A673 (cell line): ENCODE measurements around the gene ZBTB20. TPM values are rescaled to one million over a fixed set of nuclear protein-coding genes. Genes with fewer than 3 reads are reported as not detected.

ENCODE experiments used
- BruUV-seq: library from RNA; stranded (reverse); fragments of 400-500 nt; replicated peaks from 2 replicates; lab custom pipeline; 2021; lab: Mats Ljungman, UMichigan
- CTCF ChIA-PET: fragments of 300-600 bp; sonication (Branson Sonifier 250); formaldehyde crosslinking; loops from one replicate; lab custom pipeline; 2022; ENCODE audit warnings: antibody characterized with exemption; lab: Charles Lee
- POLR2A ChIA-PET: fragments of 300-600 bp; sonication (Branson Sonifier 250); formaldehyde crosslinking; loops from one replicate; lab custom pipeline; 2022; ENCODE audit warnings: antibody characterized with exemption; ENCODE audit not compliant: low non-redundant PET; lab: Charles Lee
- DNase-seq: peaks from one replicate; pipeline ENCODE4 v3.0.0-alpha.2; 2015; ENCODE audit warnings: low spot score
- H3K27ac ChIP-seq: fragments of 200-600 bp; sonication (generic); 2 replicates; pipeline ENCODE4 v1.5.1; 2016; ENCODE audit warnings: mixed run types, low read depth, mild to moderate bottlenecking, mixed read lengths, antibody characterized with exemption, low read length; ENCODE audit not compliant: poor library complexity, severe bottlenecking
- H3K27me3 ChIP-seq: fragments of 200-600 bp; sonication (generic); replicated peaks from 2 replicates; pipeline ENCODE4 v1.6.1; 2017; ENCODE audit warnings: mixed run types, low read depth, mild to moderate bottlenecking, mixed read lengths, antibody characterized with exemption, low read length; ENCODE audit not compliant: insufficient read depth, poor library complexity
- H3K36me3 ChIP-seq: fragments of 200-600 bp; sonication (generic); 2 replicates; pipeline ENCODE4 v1.6.1; 2016; ENCODE audit warnings: mixed run types, mild to moderate bottlenecking, mixed read lengths, antibody characterized with exemption, low read length; ENCODE audit not compliant: insufficient read depth, poor library complexity, severe bottlenecking
- H3K4me1 ChIP-seq: fragments of 200-600 bp; sonication (generic); 2 replicates; pipeline ENCODE4 v1.6.1; 2017; ENCODE audit warnings: mixed run types, mild to moderate bottlenecking, mixed read lengths, antibody characterized with exemption, low read length; ENCODE audit not compliant: insufficient read depth, poor library complexity, severe bottlenecking
- H3K4me3 ChIP-seq: fragments of 200-600 bp; sonication (generic); 2 replicates; pipeline ENCODE4 v1.5.1; 2016; ENCODE audit warnings: low read depth, mixed run types, mild to moderate bottlenecking, mixed read lengths, low read length; ENCODE audit not compliant: poor library complexity, severe bottlenecking
- H3K9me3 ChIP-seq: fragments of 200-600 bp; sonication (generic); 2 replicates; pipeline ENCODE4 v1.6.1; 2016; ENCODE audit warnings: mixed run types, low read depth, mild to moderate bottlenecking, mixed read lengths, antibody characterized with exemption, low read length; ENCODE audit not compliant: poor library complexity, severe bottlenecking
- EZH2 ChIP-seq: fragments of 200-600 bp; sonication (generic); IDR thresholded peaks from 2 replicates; pipeline ENCODE4 v1.6.1; 2017; ENCODE audit warnings: borderline replicate concordance, low read depth, mild to moderate bottlenecking, mixed read lengths, antibody characterized with exemption, low read length; ENCODE audit not compliant: poor library complexity, severe bottlenecking
- intact Hi-C: fragments of 100-400 bp; cut with micrococcal nuclease; formaldehyde crosslinking; loops from one replicate; pipeline ENCODE4 v1.10.0; 2022; ENCODE audit not compliant: unreplicated experiment
- total RNA-seq: library from RNA; stranded (reverse); gene quantifications from 2 replicates; pipeline ENCODE4 v1.2.3, GENCODE V29; 2021
- TF ChIP-seq, protein P1 (sequence below): fragments of 300-800, 200-600 bp; sonication (generic); conservative IDR thresholded peaks from 2 replicates; pipeline ENCODE4 v1.5.1; 2017; ENCODE audit warnings: low read depth, mild to moderate bottlenecking, antibody characterized with exemption, low read length, moderate library complexity, mixed read lengths

Gene ZBTB20
- total RNA-seq, 1 experiment from 2014 or later = 13.5 TPM

DNA sequence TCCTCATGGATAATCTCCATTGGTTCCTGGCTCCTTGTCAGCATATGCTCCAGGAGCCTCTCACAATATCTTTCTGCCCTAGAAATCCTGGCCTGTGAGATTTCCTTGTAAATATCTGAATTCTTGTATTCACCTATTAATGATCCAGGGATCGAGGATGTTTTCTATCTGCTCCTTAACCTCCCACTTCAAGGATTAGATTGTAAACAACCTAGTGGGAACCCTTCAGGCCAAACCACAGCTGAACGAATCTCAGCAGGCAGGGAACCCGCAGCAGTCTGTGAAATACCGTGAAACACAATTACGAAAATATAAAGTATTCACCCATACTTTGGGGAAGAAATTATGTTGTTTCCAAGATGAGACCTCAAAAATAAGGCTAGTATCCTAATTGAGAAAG is 637.3 kb downstream of the ZBTB20 start:
- BruUV-seq = no TSS peak

DNA sequence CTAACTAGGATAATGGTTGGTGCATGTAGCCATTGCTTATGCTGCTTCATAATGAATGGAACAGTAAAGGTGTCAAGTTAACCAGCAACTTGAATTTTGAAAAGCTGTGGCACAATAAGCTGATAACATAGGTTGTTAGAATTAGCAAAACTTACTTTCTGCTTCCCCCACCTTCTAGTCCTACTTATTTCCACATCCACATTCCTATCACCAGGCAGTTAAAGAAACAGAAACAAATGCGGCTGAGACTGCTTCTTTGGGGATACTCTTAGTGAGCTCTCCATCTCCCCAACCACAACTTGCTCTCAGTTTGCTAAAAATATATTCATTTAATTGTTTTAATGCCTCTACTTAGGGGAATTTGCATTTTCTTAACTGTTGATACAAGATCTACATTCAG is 638.1 kb downstream of the ZBTB20 start:
- TF ChIP-seq EZH2 = no peak
- TF ChIP-seq, protein P1, sequence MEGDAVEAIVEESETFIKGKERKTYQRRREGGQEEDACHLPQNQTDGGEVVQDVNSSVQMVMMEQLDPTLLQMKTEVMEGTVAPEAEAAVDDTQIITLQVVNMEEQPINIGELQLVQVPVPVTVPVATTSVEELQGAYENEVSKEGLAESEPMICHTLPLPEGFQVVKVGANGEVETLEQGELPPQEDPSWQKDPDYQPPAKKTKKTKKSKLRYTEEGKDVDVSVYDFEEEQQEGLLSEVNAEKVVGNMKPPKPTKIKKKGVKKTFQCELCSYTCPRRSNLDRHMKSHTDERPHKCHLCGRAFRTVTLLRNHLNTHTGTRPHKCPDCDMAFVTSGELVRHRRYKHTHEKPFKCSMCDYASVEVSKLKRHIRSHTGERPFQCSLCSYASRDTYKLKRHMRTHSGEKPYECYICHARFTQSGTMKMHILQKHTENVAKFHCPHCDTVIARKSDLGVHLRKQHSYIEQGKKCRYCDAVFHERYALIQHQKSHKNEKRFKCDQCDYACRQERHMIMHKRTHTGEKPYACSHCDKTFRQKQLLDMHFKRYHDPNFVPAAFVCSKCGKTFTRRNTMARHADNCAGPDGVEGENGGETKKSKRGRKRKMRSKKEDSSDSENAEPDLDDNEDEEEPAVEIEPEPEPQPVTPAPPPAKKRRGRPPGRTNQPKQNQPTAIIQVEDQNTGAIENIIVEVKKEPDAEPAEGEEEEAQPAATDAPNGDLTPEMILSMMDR = no peak
- CTCF ChIA-PET = no interaction called here
- intact Hi-C loops = no loop called here
- DNase-seq = no peak
- Histone ChIP-seq H3K27ac (no peak overlapping the region), H3K9me3 (no peaks in the 10 kb centered on the region), H3K27me3 (no peaks in the 10 kb centered on the region), H3K4me3 (no peak overlapping the region), H3K36me3 (no peaks in the 10 kb centered on the region), H3K4me1 (no peaks in the 10 kb centered on the region)
- POLR2A ChIA-PET = no interaction called here
- no TSS peak for BruUV-seq

More for the DNA sequence above, 637.3 kb downstream of the ZBTB20 start:
- intact Hi-C loops = no loop called here
- CTCF ChIA-PET = no interaction called here
- H3K27me3 ChIP-seq = no peaks in the 10 kb centered on the region
- H3K4me3 ChIP-seq = no peak overlapping the region
- no peak for DNase-seq
- no peak overlapping the region for H3K27ac ChIP-seq
- H3K36me3 ChIP-seq = no peaks in the 10 kb centered on the region
- POLR2A ChIA-PET = no interaction called here
- TF ChIP-seq, protein P1 = no peak
- no peak for TF ChIP-seq EZH2
- no peaks in the 10 kb centered on the region for H3K9me3 ChIP-seq
- H3K4me1 ChIP-seq = no peaks in the 10 kb centered on the region

GRCh38 chr3:114508208-114508607 is 638.9 kb downstream of the ZBTB20 start:
- Histone ChIP-seq H3K4me3 (no peak overlapping the region), H3K27me3 (no peaks in the 10 kb centered on the region), H3K36me3 (no peaks in the 10 kb centered on the region), H3K9me3 (no peaks in the 10 kb centered on the region), H3K4me1 (no peaks in the 10 kb centered on the region), H3K27ac (no peak overlapping the region)
- TF ChIP-seq EZH2 = no peak
- TF ChIP-seq, protein P1 = no peak
- POLR2A ChIA-PET = no interaction called here
- no TSS peak for BruUV-seq
- no peak for DNase-seq
- CTCF ChIA-PET = no interaction called here
- intact Hi-C loops = no loop called here
